ENCODE measurements around the gene PROM1.

- TF ChIP-seq ESRRA (CRISPR knock-in tag; IDR thresholded peaks at IDR 0.05; ENCODE audit: borderline replicate concordance) (no peak), SP1 (CRISPR knock-in tag; conservative IDR thresholded peaks at IDR 0.05) (no peak), CTCF (IDR thresholded peaks at IDR 0.05) (no peak), E2F4 (CRISPR knock-in tag; IDR thresholded peaks at IDR 0.05; ENCODE audit: borderline replicate concordance, low read depth) (no peak), ZNF396 (CRISPR knock-in tag; IDR thresholded peaks at IDR 0.05; ENCODE audit: borderline replicate concordance) (no peak)
Observed at GRCh38 chr4:16023776-16024408, 59.9 kb downstream of the PROM1 start.
